CD14-positive monocyte (primary cell): ENCODE measurements around the gene DENND1A. TPM values are rescaled to one million over a fixed set of nuclear protein-coding genes. Genes with fewer than 3 reads are reported as not detected.
A peak's percentile ranks its signal among the peaks of the same experiment; 100 is the strongest.

Source experiments
- DNase-seq, 3 donors: peaks; one replicate each; pipeline ENCODE4 v3.0.0-alpha.2; 2011 to 2022
- H2AFZ ChIP-seq: 2 replicates; pipeline ENCODE4 v1.6.0; 2012; ENCODE audit warnings: mild to moderate bottlenecking, low read depth, low read length, inconsistent platforms; ENCODE audit not compliant: insufficient read depth, poor library complexity, severe bottlenecking
- H3K27ac ChIP-seq, 2 donors: 1 replicate in 1 of 2; 2 replicates in 1 of 2; pipeline ENCODE4 v1.5.1; 2012 to 2013; ENCODE audit warnings: low read length in 2 of 2, control low read depth in 1 of 2, inconsistent platforms in 1 of 2, low read depth in 1 of 2, mild to moderate bottlenecking in 1 of 2
- H3K27me3 ChIP-seq, 2 donors: one replicate each; pipeline versions ENCODE4 v1.6.0 to v1.6.1; 2011 to 2013; ENCODE audit warnings: low read length in 2 of 2; ENCODE audit not compliant: control insufficient read depth in 2 of 2, insufficient read depth in 2 of 2
- H3K36me3 ChIP-seq, 2 donors: replicated peaks in 1 of 2; 1 replicate in 1 of 2; 2 replicates in 1 of 2; pipeline versions ENCODE4 v1.5.1 to v1.6.1; 2012 to 2013; ENCODE audit warnings: low read length in 2 of 2, control low read depth in 1 of 2, inconsistent platforms in 1 of 2, mild to moderate bottlenecking in 1 of 2; ENCODE audit not compliant: insufficient read depth in 2 of 2, control insufficient read depth in 1 of 2
- H3K4me1 ChIP-seq, 2 donors: 1 replicate in 1 of 2; 2 replicates in 1 of 2; pipeline versions ENCODE4 v1.5.1 to v1.6.1; 2012 to 2013; ENCODE audit warnings: low read length in 2 of 2, control low read depth in 1 of 2, inconsistent platforms in 1 of 2, mild to moderate bottlenecking in 1 of 2, moderate library complexity in 1 of 2; ENCODE audit not compliant: insufficient read depth in 2 of 2, control insufficient read depth in 1 of 2
- H3K4me2 ChIP-seq: replicated peaks from 2 replicates; pipeline ENCODE3; 2012; ENCODE audit warnings: low read length, moderate library complexity, mild to moderate bottlenecking; ENCODE audit not compliant: poor library complexity, severe bottlenecking; ENCODE audit errors: extremely low read depth
- H3K4me3 ChIP-seq, 3 experiments: fragments of 200-600 bp in 1 of 3; sonication (generic) in 1 of 3; replicated peaks in 1 of 3; 1 replicate in 2 of 3; 2 replicates in 1 of 3; pipeline ENCODE4 v1.5.1; 2011 to 2013; ENCODE audit warnings: low read length in 3 of 3, mild to moderate bottlenecking in 3 of 3, control low read depth in 2 of 3, low read depth in 2 of 3, inconsistent platforms in 1 of 3, moderate library complexity in 1 of 3
- H3K79me2 ChIP-seq: 2 replicates; pipeline ENCODE4 v1.6.0; 2012; ENCODE audit warnings: mild to moderate bottlenecking, control low read depth, inconsistent platforms, low read length, moderate library complexity; ENCODE audit not compliant: insufficient read depth
- H3K9ac ChIP-seq: 2 replicates; pipeline ENCODE4 v1.6.0; 2017; ENCODE audit warnings: low read length, mild to moderate bottlenecking; ENCODE audit not compliant: insufficient read depth, poor library complexity, severe bottlenecking
- H3K9me3 ChIP-seq, 2 donors: replicated peaks in 1 of 2; 1 replicate in 1 of 2; 2 replicates in 1 of 2; pipeline versions ENCODE4 v1.5.1 to v1.6.1; 2012 to 2013; ENCODE audit warnings: low read length in 2 of 2, control low read depth in 1 of 2; ENCODE audit not compliant: control insufficient read depth in 1 of 2, insufficient read depth in 1 of 2
- H4K20me1 ChIP-seq: 2 replicates; pipeline ENCODE4 v1.6.0; 2012; ENCODE audit warnings: mild to moderate bottlenecking, low read length, control low read depth, moderate library complexity; ENCODE audit not compliant: insufficient read depth
- H3K27ac Mint-ChIP-seq, 7 donors: one replicate each; pipeline ENCODE4 v1.8.0; 2020; ENCODE audit warnings: mild to moderate bottlenecking in 7 of 7, mixed read lengths in 7 of 7, moderate library complexity in 6 of 7, inconsistent platforms in 2 of 7
- H3K27me3 Mint-ChIP-seq, 3 donors: one replicate each; pipeline ENCODE4 v1.8.0; 2021 to 2022; ENCODE audit warnings: low read depth in 3 of 3, mild to moderate bottlenecking in 3 of 3, mixed read lengths in 3 of 3, moderate library complexity in 3 of 3, inconsistent platforms in 1 of 3
- H3K36me3 Mint-ChIP-seq, 2 donors: one replicate each; pipeline ENCODE4 v1.8.0; 2020; ENCODE audit warnings: mixed read lengths in 2 of 2, inconsistent platforms in 1 of 2, mild to moderate bottlenecking in 1 of 2
- H3K4me1 Mint-ChIP-seq: one replicate; pipeline ENCODE4 v1.8.0; 2020; ENCODE audit warnings: mild to moderate bottlenecking, mixed read lengths
- H3K4me3 Mint-ChIP-seq, 2 donors: one replicate each; pipeline ENCODE4 v1.8.0; 2020; ENCODE audit warnings: mild to moderate bottlenecking in 2 of 2, mixed read lengths in 2 of 2, moderate library complexity in 1 of 2
- H3K9me3 Mint-ChIP-seq, 7 donors: one replicate each; pipeline ENCODE4 v1.8.0; 2020 to 2022; ENCODE audit warnings: mixed read lengths in 7 of 7, mild to moderate bottlenecking in 6 of 7, moderate library complexity in 6 of 7, inconsistent platforms in 2 of 7
- WGBS: methylation state at CpG from one replicate; pipeline ENCODE4 v1.1.5; 2013; ENCODE audit warnings: missing lambda C conversion rate; ENCODE audit not compliant: insufficient coverage; 5-methylcytosine and 5-hydroxymethylcytosine counted together
- intact Hi-C, 2 donors: fragments of 100-400 bp; cut with micrococcal nuclease; formaldehyde crosslinking; loops; one replicate each; pipeline versions ENCODE4 v1.15.0 to v1.15.1; 2023
- polyA plus RNA-seq, 3 donors: library from polyadenylated mRNA; depleted of rRNA in 1 of 3; unstranded in 2 of 3; stranded (reverse) in 1 of 3; fragments of 300-500 nt in 2 of 3; fragments of >200 nt in 1 of 3; fragmentation: Illumina TruSeq in 2 of 3; gene quantifications; 1 replicate in 2 of 3; 2 replicates in 1 of 3; pipeline ENCODE4 v1.2.3, GENCODE V29; 2012 to 2021
- TF ChIP-seq, protein P1 (sequence below): fragments of 200-600 bp; IDR thresholded peaks from one replicate; pipeline ENCODE4 v1.8.0; 2022; ENCODE audit warnings: antibody characterized with exemption, mild to moderate bottlenecking

DENND1A gene
- polyA plus RNA-seq, 3 donors, result 24.8 to 73.0 (median 29.4) TPM

GRCh38 chr9:123536455-123536868 lies 393.5 kb downstream of the DENND1A start:
- Mint-ChIP-seq H3K36me3 (peaks cover 50 to 55% of the 10 kb centered on the region in 2 donors), H3K27ac (peak overlapping the region in 3 of 7 donors; percentile 3 to 36 (median 5)), H3K4me1 (no peaks in the 10 kb centered on the region), H3K9me3 (peaks cover 0 to 2% (median 0%) of the 10 kb centered on the region in 7 donors), H3K27me3 (no peaks in the 10 kb centered on the region), H3K4me3 (no peak overlapping the region)
- H3K36me3 ChIP-seq, result peaks cover 17 to 58% of the 10 kb centered on the region in 2 donors
- H3K27ac ChIP-seq, result no peak overlapping the region
- TF ChIP-seq, protein P1, sequence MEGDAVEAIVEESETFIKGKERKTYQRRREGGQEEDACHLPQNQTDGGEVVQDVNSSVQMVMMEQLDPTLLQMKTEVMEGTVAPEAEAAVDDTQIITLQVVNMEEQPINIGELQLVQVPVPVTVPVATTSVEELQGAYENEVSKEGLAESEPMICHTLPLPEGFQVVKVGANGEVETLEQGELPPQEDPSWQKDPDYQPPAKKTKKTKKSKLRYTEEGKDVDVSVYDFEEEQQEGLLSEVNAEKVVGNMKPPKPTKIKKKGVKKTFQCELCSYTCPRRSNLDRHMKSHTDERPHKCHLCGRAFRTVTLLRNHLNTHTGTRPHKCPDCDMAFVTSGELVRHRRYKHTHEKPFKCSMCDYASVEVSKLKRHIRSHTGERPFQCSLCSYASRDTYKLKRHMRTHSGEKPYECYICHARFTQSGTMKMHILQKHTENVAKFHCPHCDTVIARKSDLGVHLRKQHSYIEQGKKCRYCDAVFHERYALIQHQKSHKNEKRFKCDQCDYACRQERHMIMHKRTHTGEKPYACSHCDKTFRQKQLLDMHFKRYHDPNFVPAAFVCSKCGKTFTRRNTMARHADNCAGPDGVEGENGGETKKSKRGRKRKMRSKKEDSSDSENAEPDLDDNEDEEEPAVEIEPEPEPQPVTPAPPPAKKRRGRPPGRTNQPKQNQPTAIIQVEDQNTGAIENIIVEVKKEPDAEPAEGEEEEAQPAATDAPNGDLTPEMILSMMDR, result no peak
- no peaks in the 10 kb centered on the region for H3K79me2 ChIP-seq
- no peak overlapping the region for H2AFZ ChIP-seq
- H3K9ac ChIP-seq, result no peak overlapping the region
- DNase-seq, result no peak
- intact Hi-C loops, result no loop called here
- H3K4me3 ChIP-seq, result no peak overlapping the region
- no peaks in the 10 kb centered on the region for H3K4me1 ChIP-seq
- WGBS, result 96% methylated on average over 4 of the region's 6 CpGs
- peaks cover 75% of the 10 kb centered on the region for H4K20me1 ChIP-seq
- H3K9me3 ChIP-seq, result no peaks in the 10 kb centered on the region
- no peaks in the 10 kb centered on the region for H3K27me3 ChIP-seq
- no peak overlapping the region for H3K4me2 ChIP-seq

DNA sequence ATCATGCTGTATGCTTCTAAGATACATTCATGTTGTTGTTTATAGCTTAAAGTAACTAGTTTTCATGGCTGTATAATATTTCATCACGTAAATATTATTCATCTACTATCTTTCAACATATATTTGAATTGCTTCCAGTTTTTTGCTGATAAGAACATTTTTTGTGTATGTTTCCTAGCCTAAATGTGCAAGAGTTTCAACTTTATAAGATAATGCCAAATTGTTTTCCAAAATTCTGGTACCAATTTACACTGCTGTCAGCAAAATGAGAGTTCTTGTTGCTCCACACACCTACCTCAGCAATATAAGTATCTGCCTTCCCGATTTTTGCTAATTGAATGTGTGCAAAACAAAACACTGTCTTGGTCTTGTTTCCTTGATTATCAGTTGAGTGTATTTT lies 395.6 kb downstream of the DENND1A start:
- peaks cover 17 to 50% of the 10 kb centered on the region in 2 donors for H3K36me3 ChIP-seq
- H3K4me3 ChIP-seq, result no peak overlapping the region
- H2AFZ ChIP-seq, result no peak overlapping the region
- no peaks in the 10 kb centered on the region for H3K27me3 ChIP-seq
- no peak for DNase-seq
- H3K9me3 Mint-ChIP-seq, result peaks cover 0 to 5% (median 2%) of the 10 kb centered on the region in 7 donors
- no CpG with 5 or more reads among the region's 2 CpGs for WGBS
- TF ChIP-seq, protein P1, result no peak
- H3K4me1 ChIP-seq, result no peaks in the 10 kb centered on the region
- peaks cover 6% of the 10 kb centered on the region for H3K4me1 Mint-ChIP-seq
- H3K4me3 Mint-ChIP-seq, result no peak overlapping the region
- peaks cover 46 to 50% of the 10 kb centered on the region in 2 donors for H3K36me3 Mint-ChIP-seq
- H3K9ac ChIP-seq, result no peak overlapping the region
- intact Hi-C loops, result no loop called here
- peak overlapping the region in 1 of 7 donors; percentile 8 for H3K27ac Mint-ChIP-seq
- H3K79me2 ChIP-seq, result no peaks in the 10 kb centered on the region
- H3K4me2 ChIP-seq, result no peak overlapping the region
- peaks cover 58% of the 10 kb centered on the region for H4K20me1 ChIP-seq
- no peaks in the 10 kb centered on the region for H3K9me3 ChIP-seq
- H3K27me3 Mint-ChIP-seq, result no peaks in the 10 kb centered on the region
- no peak overlapping the region for H3K27ac ChIP-seq
